Peyer's patch (tissue), 4 donors: Measurements from ENCODE around the gene ZNF343.

ENCODE experiments used
- POLR2A ChIP-seq, 2 donors: fragments of 450-650 bp; IDR thresholded peaks; one replicate each; pipeline ENCODE4 v1.5.1; 2017; ENCODE audit warnings: antibody characterized with exemption in 2 of 2, mild to moderate bottlenecking in 2 of 2, moderate library complexity in 2 of 2
- TF ChIP-seq, protein P1 (sequence below), 6 experiments: fragments of 450-650 bp in 4 of 6; fragments of 200-600 bp in 2 of 6; sonication (generic) in 1 of 6; IDR thresholded peaks; one replicate each; pipeline ENCODE4 v1.5.1; 2017 to 2019; ENCODE audit warnings: antibody characterized with exemption in 6 of 6, mild to moderate bottlenecking in 3 of 6, moderate library complexity in 1 of 6

GRCh38 chr20:2536560-2536986, 27.9 kb upstream of the ZNF343 start, which contains the start of gene TMC2:
- TF ChIP-seq, protein P1, sequence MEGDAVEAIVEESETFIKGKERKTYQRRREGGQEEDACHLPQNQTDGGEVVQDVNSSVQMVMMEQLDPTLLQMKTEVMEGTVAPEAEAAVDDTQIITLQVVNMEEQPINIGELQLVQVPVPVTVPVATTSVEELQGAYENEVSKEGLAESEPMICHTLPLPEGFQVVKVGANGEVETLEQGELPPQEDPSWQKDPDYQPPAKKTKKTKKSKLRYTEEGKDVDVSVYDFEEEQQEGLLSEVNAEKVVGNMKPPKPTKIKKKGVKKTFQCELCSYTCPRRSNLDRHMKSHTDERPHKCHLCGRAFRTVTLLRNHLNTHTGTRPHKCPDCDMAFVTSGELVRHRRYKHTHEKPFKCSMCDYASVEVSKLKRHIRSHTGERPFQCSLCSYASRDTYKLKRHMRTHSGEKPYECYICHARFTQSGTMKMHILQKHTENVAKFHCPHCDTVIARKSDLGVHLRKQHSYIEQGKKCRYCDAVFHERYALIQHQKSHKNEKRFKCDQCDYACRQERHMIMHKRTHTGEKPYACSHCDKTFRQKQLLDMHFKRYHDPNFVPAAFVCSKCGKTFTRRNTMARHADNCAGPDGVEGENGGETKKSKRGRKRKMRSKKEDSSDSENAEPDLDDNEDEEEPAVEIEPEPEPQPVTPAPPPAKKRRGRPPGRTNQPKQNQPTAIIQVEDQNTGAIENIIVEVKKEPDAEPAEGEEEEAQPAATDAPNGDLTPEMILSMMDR (IDR thresholded peaks at IDR 0.05) = no peak
- no peak for TF ChIP-seq POLR2A (IDR thresholded peaks at IDR 0.05)
